Activated CD4-positive, alpha-beta T cell treated with anti-CD3 and anti-CD28 coated beads for 24 hours (primary cell): Measurements from ENCODE around the gene GJC2.

Source experiments
- DNase-seq, 2 donors: peaks; one replicate each; pipeline ENCODE4 v3.0.0-alpha.2; 2020; ENCODE audit warnings: low read depth in 2 of 2

The GJC2 gene

GRCh38 chr1:228114827-228115226 lies 34.9 kb upstream of the GJC2 start:
- DNase-seq, result no peak

- no peak for DNase-seq
Measured at GRCh38 chr1:228117335-228117734, 32.4 kb upstream of the GJC2 start.

GRCh38 chr1:228118040-228118439 lies 31.7 kb upstream of the GJC2 start:
- DNase-seq, result no peak

- no peak for DNase-seq
Measured at GRCh38 chr1:228120351-228120750, 29.4 kb upstream of the GJC2 start.

- DNase-seq, result no peak
Measured at GRCh38 chr1:228120857-228121489, 28.8 kb upstream of the GJC2 start.

- no peak for DNase-seq
Measured at GRCh38 chr1:228122921-228123441, 26.7 kb upstream of the GJC2 start.

GRCh38 chr1:228123505-228123904 lies 26.2 kb upstream of the GJC2 start:
- no peak for DNase-seq

- no peak for DNase-seq
Measured at GRCh38 chr1:228125185-228125584, 24.5 kb upstream of the GJC2 start.

GRCh38 chr1:228131766-228132165 lies 18.0 kb upstream of the GJC2 start:
- DNase-seq, result no peak

- DNase-seq, result no peak
Measured at GRCh38 chr1:228134591-228134990, 15.1 kb upstream of the GJC2 start.

GRCh38 chr1:228136901-228137300 lies 12.8 kb upstream of the GJC2 start:
- no peak for DNase-seq

- no peak for DNase-seq
Measured at GRCh38 chr1:228139406-228139930, 10.3 kb upstream of the GJC2 start.

- DNase-seq, result peak; percentile 99 to 100
Measured at GRCh38 chr1:228139931-228140723, 9.6 kb upstream of the GJC2 start, which contains the start of gene GUK1. GUK1 (plus strand) TSS chr1:228140279; CDS start chr1:228140303, 24 bp downstream.

- DNase-seq, result no peak
Measured at GRCh38 chr1:228140724-228141225, 9.0 kb upstream of the GJC2 start.

GRCh38 chr1:228141226-228142044 lies 8.3 kb upstream of the GJC2 start:
- DNase-seq, result no peak

- no peak for DNase-seq
Measured at GRCh38 chr1:228142155-228142691, 7.5 kb upstream of the GJC2 start.

GRCh38 chr1:228142701-228143136 lies 7.0 kb upstream of the GJC2 start:
- no peak for DNase-seq

- DNase-seq, result no peak
Measured at GRCh38 chr1:228143480-228144192, 6.1 kb upstream of the GJC2 start.

GRCh38 chr1:228144193-228144992 lies 5.3 kb upstream of the GJC2 start:
- DNase-seq, result no peak

- no peak for DNase-seq
Measured at GRCh38 chr1:228144993-228145343, 4.8 kb upstream of the GJC2 start.
